ENCODE measurements around the gene SDR42E2.
"Not testable (repeated sequence)": the region's sequence is repeated elsewhere in the genome, so short reads cannot be mapped to it uniquely, and the experiment has no call there.

SDR42E2 gene

DNA sequence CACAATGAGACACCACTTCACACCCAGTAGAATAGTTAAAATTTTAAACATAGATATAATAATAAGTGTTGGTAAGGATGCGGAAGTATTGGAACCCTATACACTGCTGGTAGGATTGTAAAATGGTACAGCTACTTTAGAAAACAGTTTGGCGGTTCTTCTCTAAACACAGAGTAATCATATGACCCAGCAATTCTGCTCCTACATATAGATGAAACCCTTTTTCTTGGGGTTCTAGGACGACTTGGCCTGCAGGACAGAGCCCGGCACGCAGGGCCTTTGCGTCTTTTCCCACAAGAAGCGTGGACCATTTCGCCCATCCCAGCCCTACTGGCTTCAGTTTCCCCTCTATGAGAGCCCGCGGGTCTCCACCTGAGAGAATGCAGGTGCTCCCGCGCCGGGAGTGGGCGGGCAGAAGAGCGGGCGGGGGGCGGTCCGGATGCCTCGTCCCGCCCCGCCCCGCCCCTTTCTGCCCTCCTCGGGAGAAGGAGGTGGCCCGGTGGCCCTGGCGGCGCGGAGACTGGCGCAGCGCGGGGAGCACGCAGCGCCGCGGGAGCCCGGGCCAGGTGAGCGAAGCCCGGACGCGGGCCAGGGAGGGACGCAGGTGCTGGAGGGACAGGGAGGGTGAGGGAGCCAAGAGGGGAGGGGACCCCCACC lies at the start of gene SDR42E2:
SDR42E2 (plus strand) TSS at position 508 of the 657 bp plus-strand sequence. CDS start 3,077 bp downstream, outside the sequence.
- DNase-seq (ENCODE audit: low read depth), result no peak

DNA sequence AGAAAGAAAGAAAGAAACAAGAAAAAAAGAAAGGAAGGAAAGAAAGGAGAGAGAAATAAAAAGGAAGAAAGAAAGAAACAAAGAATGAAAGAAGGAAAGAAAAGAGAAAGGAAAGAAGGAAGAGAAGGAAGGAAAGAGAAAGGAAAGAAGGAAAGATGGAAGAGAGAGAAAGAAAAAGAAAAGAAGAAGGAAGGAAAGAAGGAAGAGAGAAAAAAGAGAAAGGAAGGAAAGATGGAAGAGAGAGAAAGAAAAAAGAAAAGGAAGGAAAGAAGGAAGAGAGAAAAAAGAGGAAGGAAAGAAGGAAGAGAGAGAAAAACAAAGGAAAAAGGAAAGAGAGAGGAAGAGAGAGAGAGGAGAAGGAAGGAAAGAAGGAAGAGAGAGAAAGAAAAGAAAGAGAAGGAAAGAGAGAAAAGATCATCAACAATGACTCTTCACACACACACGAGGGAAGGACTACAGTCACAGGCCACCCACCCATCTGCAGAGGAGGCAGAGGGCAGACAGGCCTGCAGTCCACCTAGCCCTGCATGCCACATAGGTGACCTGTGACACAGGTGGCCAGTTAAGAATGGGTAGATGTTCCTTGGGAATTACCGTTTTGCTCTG lies 46.1 kb upstream of the SDR42E2 start:
- DNase-seq (ENCODE audit: low read depth), result no peak

DNA sequence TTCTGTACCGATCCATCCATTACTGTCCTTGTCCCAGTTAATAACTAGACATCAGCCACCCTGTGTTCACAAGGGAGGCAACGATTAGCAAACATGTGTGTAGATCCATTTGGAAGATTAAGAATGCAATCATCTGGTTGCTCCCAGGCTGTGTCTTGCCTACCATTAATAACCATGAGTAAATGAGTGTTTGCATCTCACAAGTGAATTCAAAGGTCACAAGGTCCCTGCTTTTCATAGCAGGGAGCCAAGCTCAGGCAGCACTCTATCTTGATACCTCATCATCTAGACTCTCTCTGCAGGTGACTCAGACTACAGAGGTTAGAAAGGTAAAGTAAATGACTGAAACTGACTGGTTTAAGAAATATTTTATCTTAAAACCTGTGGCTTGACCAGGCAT lies 44.7 kb upstream of the SDR42E2 start:
- no peak for DNase-seq (ENCODE audit: low read depth)

DNA sequence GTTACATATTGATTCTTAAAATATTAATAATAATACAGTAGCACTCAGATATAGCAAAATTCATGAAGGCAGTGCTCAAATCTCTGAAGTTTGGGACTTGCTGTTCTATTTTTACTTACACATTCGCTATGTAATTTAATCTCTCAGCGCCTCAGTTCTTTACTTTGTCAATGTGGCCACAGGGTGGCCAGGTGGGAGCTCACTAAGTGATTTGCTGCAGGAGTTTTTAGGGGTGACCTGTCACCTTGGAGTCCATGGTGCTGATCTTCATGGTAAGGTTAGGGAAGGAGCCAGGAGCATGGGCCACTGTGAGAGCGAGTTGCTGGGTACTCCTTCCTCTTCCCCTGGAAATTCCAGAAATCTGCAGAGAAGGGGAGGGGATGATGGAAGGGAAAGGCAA lies 41.9 kb upstream of the SDR42E2 start:
- no peak for DNase-seq (ENCODE audit: low read depth)

DNA sequence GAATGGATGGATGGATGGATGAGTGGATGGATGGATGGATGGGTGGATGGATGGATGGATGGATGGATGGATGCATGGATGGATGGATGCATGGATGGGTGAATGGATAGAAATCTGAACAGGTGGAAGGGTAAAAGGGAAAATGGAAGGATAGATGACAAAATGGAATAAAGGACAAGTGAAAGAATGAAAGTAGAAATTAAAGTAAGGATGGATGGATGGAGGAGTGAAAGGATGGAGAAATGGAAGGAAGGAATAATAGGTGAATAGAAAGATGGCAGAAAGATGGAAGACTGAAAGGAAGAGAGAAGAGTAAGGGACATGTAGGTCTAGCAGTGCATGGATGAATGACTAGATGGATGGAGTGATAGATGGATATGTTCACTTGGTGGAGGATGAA lies 40.1 kb upstream of the SDR42E2 start:
- DNase-seq (ENCODE audit: low read depth), result no peak

DNA sequence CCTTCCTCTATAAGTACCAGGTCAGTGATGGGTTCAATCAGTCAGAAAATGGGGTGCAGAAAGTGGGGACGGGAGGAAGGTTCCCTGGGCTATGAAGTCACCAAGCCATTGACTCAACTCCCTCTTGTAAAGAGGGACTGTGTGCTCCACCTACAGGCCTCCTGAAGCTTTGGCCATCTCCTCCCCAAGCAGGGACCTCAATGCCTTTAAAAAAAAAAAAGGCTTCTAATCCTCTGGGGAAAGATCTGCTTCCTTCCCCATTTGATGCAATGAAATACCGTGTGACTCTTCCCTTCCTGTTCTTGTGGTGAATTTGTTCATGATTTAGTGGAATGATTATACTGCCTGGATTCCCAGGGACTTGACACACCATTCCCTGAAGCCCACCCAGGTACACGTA lies 39.2 kb upstream of the SDR42E2 start:
- no peak for DNase-seq (ENCODE audit: low read depth)

DNA sequence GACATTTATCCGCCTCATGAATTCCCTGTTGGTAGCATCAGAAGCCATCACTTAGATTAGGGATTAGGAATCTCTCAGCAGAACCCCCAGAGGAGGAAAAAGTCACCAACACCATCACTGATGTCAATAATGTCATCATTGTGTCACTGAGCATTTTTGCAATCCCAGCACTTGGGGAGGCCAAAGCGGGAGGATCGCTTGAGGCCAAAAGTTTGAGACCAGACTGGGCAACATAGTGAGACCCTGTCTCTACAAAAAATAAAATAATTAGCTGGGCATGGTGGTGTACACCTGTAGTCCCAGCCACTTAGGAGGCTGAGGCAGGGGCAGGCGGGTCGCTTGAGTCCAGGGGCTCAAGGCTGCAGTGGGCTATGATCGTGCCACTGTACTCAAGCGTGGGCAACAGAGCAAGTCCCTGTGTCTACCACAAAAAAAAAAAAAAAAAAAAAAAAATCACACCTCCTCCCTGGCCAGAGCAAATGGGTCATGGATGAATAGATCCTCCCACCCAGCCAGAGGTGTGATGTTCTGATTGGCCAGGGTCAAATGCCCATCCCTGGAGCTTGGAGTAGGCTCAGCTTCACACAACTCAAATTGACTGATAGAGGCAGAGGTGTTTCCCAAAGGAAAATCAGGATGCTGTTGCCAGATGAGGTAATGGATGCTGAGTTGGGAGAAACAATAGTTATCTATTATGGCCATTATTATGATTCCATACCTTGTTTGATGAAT lies 38.4 kb upstream of the SDR42E2 start:
- no peak for DNase-seq (ENCODE audit: low read depth)

DNA sequence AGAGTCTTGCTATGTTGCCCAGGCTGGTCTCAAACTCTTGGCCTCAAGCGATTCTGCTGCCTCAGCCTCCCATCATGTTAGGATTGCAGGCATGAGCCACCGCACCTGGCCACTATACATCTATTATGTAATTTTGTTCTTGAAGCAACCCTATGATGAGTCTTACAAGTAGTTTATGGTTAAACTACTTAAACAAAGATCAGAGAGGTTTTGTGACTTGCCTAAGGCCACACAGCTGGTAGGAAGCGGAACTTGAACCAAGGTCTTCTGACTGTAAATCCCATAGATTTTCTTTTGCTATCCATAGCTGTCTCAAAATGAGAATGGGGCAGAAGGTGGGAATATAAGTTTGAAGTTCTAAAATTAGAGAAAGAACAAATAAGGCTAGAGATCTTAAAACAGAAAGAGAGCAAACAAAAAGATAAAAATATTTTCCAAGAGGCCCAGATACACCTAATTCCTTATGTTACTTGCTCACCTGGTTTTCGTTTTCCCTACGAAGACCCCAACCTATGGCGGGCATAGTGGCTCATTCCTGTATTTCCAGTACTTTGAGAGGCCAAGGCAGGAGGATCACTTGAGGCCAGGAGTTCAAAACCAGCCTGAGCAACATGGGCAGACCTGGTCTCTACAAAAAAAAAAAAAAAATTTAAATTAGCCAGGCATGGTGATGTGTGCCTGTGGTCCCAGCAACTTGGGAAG lies 37.6 kb upstream of the SDR42E2 start:
- DNase-seq (ENCODE audit: low read depth), result no peak

DNA sequence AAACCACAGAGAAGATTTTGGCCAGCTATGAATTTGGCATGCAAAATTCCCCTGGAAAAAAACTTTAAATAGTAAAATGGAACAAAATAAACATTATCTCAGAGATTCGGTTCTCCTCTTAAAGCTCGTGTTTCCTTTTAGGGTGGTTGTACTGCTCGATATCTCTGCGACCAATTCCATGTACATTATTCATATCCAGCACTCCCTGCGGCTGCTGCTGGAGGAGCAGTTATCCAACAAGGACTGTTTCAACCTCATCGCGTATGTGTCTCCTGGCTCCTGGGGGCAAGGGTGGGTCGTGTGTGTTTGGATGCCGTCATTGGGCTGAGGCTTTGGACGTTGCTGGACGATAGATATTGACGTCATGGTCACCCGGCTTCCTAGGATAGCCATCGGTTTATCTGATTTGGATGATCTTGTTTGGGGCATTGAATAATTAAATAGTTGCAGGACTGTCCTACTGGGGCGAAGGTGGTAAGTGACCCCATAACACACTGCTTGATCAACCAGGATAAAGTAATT lies 36.2 kb upstream of the SDR42E2 start:
- no peak for DNase-seq (ENCODE audit: low read depth)

DNA sequence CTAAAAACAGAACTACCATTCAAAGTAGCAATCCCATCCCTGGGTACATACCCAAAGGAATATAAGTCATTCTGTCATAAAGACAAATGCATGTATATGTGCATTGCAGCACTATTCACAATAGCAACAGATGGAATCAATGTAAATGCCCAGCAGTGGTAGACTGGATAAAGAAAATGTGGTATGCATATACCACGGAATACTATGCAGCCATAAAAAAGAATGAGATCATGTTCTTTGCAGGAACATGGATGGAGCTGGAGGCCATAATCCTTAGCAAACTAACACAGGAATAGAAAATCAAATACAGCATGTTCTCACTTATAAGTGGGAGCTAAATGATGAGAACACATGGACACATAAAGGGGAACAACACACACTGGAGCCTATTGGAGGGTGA lies 33.8 kb upstream of the SDR42E2 start:
- not testable (repeated sequence) for DNase-seq (ENCODE audit: low read depth)

DNA sequence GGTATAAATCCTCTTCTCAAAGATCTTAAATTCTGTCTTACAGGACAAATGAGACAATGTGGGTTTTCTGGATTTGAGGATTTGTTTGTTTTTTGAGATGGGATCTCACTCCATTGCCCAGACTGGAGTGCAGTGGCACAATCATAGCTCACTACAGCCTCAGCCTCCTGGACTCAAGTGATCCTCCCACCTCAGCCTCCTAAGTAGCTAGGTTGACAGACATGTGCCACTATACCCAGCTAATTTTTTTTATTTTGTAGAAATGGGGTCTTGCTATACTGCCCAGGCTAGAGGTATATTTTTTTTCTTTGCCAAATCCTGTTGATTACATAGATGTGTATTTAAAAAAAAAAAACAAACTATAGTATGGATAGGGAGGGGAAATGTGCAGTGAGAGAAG lies 31.8 kb upstream of the SDR42E2 start:
- DNase-seq (ENCODE audit: low read depth), result no peak

DNA sequence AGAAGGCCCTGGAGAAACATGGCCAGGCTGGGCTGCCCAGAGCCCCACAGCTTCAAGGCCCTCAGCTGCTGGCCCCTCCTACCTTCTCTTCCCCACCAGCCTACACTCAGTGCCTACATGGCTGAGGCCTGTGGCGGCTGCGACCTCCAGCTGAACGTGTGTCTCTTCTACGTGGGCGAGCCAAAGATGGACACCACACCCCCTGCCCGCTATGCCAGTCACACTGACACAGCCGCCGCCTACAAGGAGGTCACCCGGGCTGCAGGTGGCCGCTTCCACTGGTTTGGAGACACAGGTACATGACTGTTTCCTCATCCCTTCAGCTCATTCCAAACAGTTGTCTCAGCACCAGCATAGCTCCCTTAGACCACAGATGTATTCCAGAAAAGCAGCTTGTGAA lies 29.5 kb upstream of the SDR42E2 start:
- no peak for DNase-seq (ENCODE audit: low read depth)

DNA sequence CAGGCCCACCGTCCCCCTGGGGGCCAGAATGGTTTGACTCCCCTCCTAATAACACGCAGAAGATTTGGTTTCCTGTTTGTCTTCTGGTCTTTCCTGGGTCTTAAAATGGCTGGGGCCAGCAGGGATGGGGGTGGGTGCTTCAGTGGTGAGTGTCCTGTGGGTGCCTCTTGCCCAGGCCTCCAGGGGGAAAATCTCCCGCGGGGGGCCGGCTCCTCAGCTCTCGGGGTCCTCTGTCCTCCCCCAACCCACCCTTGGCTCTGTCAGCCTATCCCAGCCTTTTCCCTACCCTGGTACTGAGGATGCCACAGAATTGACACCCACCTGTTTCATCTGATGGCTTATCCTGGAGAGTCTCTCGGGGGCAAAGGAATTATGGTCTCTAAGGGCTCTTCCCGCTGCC lies 23.8 kb upstream of the SDR42E2 start:
- DNase-seq (ENCODE audit: low read depth), result no peak

DNA sequence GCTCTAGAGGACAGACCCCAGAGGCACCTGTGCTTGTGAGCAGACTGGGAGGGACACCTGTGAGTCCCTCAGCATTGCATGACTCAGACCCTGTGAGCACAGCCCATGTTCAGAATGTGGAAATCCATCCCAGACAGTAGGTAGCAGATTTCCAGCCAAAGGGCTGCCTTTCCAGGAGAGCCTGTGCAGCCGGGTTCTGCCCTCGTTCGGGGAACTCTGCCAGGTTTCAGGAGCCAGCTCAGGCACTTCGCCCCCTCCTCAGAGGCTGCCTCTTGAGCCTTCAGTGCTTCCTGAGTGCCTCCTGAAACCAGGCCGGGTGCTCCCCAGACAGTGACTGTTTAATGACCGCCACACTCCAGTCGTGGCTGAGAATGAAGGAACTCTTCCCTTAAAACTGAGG lies 23.3 kb upstream of the SDR42E2 start:
- no peak for DNase-seq (ENCODE audit: low read depth)

DNA sequence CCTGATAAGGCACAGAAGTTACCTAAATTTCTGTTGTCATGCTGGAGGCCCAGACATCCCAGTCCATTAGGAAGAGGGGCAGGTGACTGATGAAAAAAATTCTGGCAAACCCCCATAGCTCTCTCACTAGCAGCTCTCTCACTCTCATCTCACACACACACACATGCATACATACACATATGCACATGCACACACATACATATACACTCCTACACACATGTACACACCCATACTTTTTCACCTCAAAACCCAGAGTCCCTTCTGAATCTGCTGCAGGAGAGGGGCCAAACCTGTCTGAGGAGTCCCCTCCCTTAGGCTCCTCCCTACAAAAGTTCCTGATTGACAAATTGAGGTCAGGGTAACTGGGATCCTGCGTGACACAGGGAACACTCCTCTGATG lies 22.6 kb upstream of the SDR42E2 start:
- DNase-seq (ENCODE audit: low read depth), result no peak

DNA sequence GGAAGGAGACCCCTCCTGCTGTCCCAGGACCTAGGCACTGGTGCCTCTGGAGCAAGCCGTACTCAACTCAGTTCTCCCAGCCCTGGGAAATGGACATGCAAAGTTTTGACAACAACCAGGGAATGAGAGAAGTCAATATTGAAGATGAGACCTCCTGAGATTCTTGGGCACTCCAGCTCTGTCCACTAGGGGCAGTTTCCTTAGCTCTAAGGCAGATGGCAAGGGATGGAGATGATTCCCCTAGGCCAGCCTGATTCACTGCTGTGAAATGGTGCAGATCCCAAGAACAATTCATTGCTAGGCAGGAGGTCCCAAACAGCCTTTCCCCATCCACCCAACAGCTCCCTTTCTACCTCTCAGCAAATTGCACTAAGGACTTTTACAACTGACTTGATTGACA lies 20.5 kb upstream of the SDR42E2 start:
- peak; percentile 2 for DNase-seq (ENCODE audit: low read depth)

DNA sequence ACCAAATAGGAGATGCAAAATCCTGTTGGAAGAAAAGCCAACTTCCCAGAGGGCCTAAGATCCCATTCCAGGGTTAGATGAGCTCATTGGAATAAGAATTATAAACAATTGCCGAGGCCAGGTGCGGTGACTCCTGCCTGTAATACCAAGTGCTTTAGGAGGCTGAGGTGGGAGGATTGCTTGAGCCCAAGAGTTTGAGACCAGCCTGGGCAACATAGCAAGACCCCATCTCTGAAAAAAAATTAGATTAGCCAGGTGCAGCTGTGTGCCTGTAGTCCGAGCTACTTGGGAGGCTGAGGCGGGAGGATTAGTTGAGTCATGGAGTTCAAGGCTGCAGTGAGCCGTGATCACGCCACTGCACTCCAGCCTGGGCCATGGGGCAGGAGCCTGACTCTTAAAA lies 17.8 kb upstream of the SDR42E2 start:
- DNase-seq (ENCODE audit: low read depth), result no peak

DNA sequence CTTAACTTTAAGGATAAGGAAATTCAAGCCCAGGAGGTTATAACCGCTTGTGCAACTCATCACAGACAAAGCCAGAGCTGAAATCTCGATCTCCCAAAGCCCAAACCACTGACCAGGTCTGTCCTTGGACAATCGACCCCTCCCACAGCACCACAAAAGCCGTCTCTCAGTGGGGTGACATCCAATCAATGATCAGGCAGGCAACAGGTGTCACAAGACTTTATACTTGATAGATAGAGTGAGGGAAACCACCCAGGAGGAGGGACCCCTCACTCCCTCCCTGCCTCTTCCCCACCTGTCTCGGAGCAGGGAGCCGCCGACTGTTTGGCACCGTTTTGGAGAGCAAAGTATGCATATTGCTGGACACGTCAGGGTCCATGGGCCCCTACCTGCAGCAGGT lies 14.5 kb upstream of the SDR42E2 start:
- no peak for DNase-seq (ENCODE audit: low read depth)

DNA sequence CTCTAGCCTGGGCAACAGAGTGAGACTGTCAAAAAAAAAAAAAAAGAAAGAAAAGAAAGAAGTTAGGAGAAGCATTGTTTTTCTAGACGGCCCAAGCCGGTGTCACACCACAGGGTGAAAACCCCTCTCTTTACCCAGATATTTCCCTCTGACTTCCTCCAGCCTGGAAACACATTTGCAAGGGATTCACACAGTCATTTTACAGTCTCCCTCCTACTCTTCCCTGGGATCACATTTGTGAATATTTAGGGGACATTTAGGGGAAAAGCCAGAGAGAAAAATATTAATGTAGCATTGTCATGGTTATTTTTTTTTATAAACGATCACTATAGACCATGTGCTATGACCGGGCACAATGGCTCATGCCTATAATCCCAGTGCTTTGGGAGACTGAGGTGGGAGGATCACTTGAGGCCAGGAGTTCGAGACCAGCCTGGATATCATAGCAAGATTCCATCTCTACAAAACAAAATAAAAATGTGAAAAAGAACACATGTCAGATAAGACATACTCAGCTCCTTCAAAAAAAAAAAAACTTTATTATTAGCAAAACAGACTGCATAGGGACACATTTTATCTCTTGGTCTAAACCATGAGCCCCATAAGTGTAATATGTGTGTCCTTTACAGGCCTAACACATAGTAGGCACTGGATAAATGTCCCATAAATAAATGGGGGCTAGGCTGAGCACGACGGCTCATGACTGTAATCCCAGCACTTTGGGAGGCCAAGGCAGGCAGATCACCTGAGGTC lies 10.9 kb upstream of the SDR42E2 start:
- DNase-seq (ENCODE audit: low read depth), result no peak

DNA sequence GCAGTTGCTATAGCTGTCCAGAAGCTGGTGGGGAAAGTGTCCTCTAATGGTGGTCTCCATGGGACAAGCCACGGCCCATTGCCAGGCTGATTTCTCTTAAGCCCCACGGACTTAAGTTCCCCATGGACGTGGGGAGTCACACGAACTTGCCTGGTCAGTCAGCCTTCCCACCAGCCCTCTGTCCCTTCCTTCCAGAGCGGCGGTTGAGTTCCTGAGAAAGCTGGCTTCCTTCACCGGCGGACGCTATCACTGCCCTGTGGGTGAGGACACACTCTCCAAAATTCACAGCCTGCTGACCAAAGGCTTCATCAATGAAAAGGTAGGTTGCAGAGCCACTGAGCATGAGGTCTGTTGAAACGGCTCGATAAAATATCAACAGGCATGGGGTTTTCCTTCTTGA lies 10.0 kb upstream of the SDR42E2 start:
- no peak for DNase-seq (ENCODE audit: low read depth)

DNA sequence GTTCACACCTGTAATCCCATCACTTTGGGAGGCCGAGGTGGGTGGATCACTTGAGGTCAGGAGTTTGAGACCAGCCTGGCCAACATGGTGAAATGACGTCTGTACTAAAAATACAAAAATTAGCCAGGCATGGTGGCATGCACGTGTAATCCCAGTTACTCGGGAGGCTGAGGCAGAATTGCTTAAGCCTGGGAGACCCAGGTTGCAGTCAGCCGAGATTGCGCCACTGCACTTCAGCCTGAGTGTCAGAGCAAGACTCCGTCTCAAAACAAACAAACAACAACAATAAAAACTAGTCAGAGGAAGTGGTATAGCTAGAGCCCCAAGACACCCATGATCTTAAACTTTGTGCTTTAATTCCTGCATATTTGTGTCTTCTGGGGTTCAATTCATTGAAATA lies 9.2 kb upstream of the SDR42E2 start:
- DNase-seq (ENCODE audit: low read depth), result not testable (repeated sequence)

DNA sequence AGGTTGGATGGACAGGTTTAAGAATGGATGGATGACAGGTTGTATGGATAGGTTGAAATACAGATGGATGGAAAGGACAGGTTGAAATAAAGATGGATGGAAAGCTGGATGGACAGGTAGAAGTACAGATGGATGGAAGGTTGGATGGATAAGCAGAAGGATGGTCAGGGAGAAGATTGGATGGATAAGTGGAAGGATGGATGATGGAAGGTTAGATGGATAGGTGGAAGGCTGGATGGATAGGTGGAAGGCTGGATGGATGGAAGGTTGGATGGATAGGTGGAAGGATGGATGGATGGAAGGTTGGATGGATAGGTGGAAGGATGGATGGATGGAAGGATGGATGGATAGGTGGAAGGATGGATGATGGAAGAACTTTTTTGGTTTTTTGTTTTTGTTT lies 905 bp upstream of the SDR42E2 start:
- no peak for DNase-seq (ENCODE audit: low read depth)
